GM18499 (cell line): ENCODE measurements around the gene CYP4X1.
"Not testable (repeated sequence)": the region's sequence is repeated elsewhere in the genome, so short reads cannot be mapped to it uniquely, and the experiment has no call there.

Experiments used
- ATAC-seq: cut with Tn5 transposase; IDR thresholded peaks from one replicate; pipeline ENCODE4 v1.9.1; 2021; ENCODE audit warnings: moderate number of reproducible peaks; ENCODE audit not compliant: insufficient read depth, unreplicated experiment

CYP4X1 gene

GRCh38 chr1:47023268-47024140 lies at the start of gene CYP4X1:
TSS of gene CYP4X1 (plus strand) at chr1:47023669. CDS start at chr1:47023818, 149 bp downstream.
- no peak for ATAC-seq

GRCh38 chr1:46983166-46983829 lies 40.2 kb upstream of the CYP4X1 start:
- no peak for ATAC-seq

- ATAC-seq = no peak
These were observed 39.5 kb upstream of the CYP4X1 start for GRCh38 chr1:46983830-46984586.

- not testable (repeated sequence) for ATAC-seq
These were observed 32.9 kb upstream of the CYP4X1 start for GRCh38 chr1:46990541-46990940.

GRCh38 chr1:46991083-46991923 lies 32.2 kb upstream of the CYP4X1 start:
- no peak for ATAC-seq

GRCh38 chr1:46996659-46997281 lies 26.7 kb upstream of the CYP4X1 start:
- ATAC-seq = no peak

- no peak for ATAC-seq
These were observed 21.3 kb upstream of the CYP4X1 start for GRCh38 chr1:47002211-47002610.

- ATAC-seq = no peak
These were observed 19.5 kb upstream of the CYP4X1 start for GRCh38 chr1:47003896-47004403.

- not testable (repeated sequence) for ATAC-seq
These were observed 17.0 kb upstream of the CYP4X1 start for GRCh38 chr1:47006437-47006836.

GRCh38 chr1:47013293-47013692 lies 10.2 kb upstream of the CYP4X1 start:
- no peak for ATAC-seq

- ATAC-seq = no peak
These were observed 2.4 kb upstream of the CYP4X1 start for GRCh38 chr1:47021070-47021469.

- ATAC-seq = no peak
These were observed 802 bp downstream of the CYP4X1 start for GRCh38 chr1:47024141-47024801.

GRCh38 chr1:47030170-47030805 lies 6.8 kb downstream of the CYP4X1 start:
- ATAC-seq = no peak

- no peak for ATAC-seq
These were observed 7.6 kb downstream of the CYP4X1 start for GRCh38 chr1:47031059-47031458.

GRCh38 chr1:47031585-47031984 lies 8.1 kb downstream of the CYP4X1 start:
- no peak for ATAC-seq

GRCh38 chr1:47036764-47037163 lies 13.3 kb downstream of the CYP4X1 start:
- no peak for ATAC-seq

GRCh38 chr1:47059376-47059775 lies 35.9 kb downstream of the CYP4X1 start:
- ATAC-seq = no peak

GRCh38 chr1:47067097-47067594 lies 43.7 kb downstream of the CYP4X1 start, which contains the start of gene CYP4Z1:
TSS of gene CYP4Z1 (plus strand) at chr1:47067231. CDS start at chr1:47067491, 260 bp downstream.
- ATAC-seq = no peak
